GM19099 (cell line): ENCODE measurements around the gene FGF2.

Experiments
- POLR2A ChIP-seq: IDR thresholded peaks from 3 replicates; pipeline ENCODE4 v1.6.1; 2011; ENCODE audit warnings: low read depth; ENCODE audit not compliant: insufficient read length; ENCODE audit errors: extremely low read depth

FGF2 gene

GRCh38 chr4:122896270-122896669, 69.6 kb downstream of the FGF2 start:
- no peak for TF ChIP-seq POLR2A

DNA sequence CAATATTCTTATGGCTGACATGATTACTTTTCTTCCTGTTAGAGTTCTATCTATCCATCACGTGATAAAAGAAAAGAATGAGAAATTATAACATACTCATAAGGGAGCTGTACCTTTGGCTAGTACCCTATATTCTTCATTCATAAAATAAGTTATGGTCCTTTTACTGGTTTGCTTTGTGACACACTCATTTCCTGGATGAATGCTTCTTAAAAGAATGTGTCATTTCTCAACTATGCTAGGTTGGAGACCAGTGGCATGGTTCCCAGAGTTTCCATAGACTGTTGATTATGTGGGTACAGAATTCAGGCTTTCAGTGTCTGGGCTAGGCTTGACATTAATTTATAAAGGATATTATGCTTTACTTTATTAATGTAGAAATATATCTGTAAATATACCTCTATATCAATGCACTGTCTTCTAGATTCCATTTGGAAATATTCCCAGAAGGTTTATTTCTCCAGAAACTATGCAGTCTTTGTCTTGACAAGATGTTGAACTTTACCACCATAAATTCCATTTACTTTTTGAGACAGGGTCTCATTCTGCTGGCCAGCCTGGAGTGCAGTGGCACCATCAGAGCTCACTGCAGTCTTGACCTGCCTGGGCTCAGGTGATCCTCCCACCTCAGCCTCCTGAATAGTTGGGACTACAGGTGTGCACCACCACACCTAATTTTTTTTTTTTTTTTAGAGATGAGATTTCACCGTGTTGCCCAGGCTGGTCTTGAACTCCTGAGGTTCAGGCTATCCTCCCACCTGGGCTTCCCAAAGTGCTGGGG, 71.9 kb downstream of the FGF2 start:
- TF ChIP-seq POLR2A: no peak

DNA sequence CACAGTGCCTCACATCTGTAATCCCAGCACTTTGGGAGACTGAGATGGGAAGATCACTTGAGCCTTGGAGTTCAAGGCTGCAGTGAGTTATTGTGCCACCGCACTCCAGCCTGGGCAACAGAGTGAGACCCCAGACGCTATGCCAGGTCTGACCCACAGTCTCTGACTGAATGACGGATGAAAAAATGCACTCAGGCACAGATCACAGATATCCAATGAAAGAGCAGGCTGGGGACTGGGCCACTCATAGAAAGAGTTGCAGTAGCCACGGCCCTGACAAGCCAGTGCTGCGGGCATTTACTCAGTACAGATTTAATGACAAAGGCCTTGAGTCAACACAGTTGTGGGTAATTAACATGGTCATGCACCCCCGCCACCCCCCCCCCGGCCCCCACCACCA, 73.1 kb downstream of the FGF2 start:
- TF ChIP-seq POLR2A: no peak

DNA sequence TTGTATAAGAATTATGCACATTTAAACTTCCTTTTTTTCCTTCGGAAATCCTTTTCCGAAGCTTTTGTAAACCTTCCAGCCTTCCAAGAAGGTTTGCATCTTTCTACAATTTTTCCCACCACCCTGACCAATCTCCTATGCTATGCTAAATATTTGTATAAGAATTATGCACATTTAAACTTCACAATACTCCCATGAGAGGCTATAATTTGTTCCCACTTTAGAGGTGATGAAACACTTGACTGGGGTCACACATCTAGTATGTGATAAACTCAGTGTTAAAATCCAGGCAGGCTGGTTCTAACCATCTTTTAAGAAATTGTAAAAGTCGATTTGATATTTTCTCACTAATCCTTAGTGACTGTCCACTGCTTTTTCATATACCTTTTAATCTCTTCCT, 73.7 kb downstream of the FGF2 start:
- TF ChIP-seq POLR2A: no peak

GRCh38 chr4:122901247-122902010, 74.8 kb downstream of the FGF2 start:
- no peak for TF ChIP-seq POLR2A

- no peak for TF ChIP-seq POLR2A
Observed at GRCh38 chr4:122903766-122904288, 77.2 kb downstream of the FGF2 start.

- no peak for TF ChIP-seq POLR2A
Observed at GRCh38 chr4:122906859-122907305, 80.3 kb downstream of the FGF2 start.

DNA sequence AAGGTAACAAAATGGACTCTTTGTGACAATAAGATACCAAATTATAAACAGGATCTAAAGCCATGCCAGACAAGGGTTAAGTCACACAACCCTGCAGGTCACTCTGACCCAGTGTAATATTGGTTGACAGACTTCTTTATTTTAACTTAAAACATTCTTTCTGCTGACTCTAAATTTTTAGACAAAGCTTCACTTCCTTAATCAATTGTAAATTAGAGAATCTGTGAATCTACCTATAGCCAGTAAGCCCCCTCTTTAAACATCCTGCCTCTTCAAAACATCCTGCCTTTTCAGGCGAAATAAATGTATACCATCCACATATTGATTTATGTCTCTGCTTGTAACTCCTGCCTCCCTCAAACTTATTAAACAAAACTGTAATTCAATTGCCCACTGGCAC, 81.6 kb downstream of the FGF2 start:
- TF ChIP-seq POLR2A: no peak

DNA sequence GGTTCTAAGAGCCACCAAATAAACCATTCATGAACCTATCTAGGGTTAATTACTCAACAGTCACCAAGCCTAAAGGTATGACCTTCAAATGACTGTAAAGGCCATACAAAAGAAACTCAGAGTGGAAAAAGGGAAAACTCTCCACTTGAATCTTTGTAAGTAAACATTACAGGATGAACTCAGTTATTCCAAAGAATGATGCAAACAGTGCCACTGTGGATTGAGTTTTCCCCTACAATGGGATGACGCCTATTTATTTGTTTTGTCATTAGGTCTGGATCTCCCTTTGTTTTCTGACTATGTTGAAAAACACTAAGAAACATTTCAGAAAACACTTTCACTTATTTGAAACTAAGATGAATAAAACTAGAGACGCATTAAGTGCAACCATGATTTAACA, 83.1 kb downstream of the FGF2 start:
- no peak for TF ChIP-seq POLR2A

DNA sequence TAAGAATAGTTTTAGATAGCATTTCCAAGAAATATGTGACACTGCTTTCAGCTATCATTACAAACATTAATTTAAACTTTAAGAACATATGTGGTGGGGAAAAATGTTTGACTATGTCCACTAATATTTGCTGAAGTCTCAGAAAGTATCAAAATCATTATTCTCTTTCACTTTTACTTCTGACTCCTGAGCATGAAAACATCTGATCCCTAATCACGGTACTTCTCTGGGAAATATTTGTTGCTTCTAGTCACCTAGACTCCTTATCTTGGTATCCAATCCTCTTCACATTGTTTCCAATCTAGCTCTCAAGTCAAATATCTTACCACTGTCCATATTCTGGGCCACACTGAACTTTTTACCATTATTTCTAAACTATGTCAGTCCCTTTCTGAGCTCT, 85.0 kb downstream of the FGF2 start:
- no peak for TF ChIP-seq POLR2A

GRCh38 chr4:122912810-122913575, 86.4 kb downstream of the FGF2 start:
- no peak for TF ChIP-seq POLR2A

DNA sequence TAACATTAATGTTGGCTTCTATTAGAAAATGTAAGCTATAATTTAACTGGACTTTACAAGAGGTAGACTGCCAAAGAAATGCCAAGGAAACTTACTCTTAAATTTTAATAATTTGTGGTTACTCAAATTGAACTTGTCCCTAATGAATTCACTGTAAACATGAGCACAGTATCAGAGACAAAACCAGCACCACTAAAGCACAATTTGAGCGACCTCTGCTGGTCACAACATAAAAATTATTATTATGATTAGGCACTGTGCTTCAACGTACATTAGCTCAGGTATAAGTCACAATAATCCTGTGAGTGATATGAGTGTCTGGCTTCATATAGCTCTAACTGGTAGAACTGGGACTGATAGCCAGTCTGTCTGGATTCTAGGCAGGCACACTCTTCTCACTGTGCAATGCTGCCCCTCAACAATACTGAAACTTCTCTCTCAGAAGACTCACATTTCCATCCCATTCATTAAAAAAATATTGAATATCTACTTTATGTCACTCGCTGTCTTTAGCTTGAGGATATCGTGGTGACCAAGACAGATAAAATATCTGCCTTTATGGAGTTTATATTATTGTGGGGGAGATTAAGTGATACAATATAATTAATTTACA, 87.8 kb downstream of the FGF2 start:
- no peak for TF ChIP-seq POLR2A

- no peak for TF ChIP-seq POLR2A
Observed at GRCh38 chr4:122914938-122915337, 88.3 kb downstream of the FGF2 start.

GRCh38 chr4:122917731-122918130, 91.1 kb downstream of the FGF2 start:
- TF ChIP-seq POLR2A: no peak

DNA sequence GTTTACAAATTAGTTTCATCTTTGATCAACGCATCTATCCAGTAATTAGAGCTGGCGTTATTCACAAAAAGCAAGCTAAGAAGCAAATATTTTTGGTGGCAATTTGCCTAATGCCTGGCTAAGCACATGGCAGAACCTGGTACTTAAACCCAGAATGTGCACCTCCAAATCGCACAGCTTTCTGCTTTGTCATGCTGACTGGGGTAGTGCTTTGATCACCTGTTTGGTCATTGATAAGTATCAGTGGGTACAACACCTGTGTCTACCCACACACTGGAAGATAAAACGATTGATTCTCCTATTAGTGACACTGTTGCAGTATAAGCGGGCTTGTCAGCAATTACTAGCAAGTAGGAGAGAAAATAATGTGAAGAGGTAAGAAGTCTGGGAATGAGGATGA, 93.8 kb downstream of the FGF2 start:
- TF ChIP-seq POLR2A: no peak
